SK-N-SH (cell line): ENCODE results near the gene MUC5AC.

ENCODE experiments used
- POLR2AphosphoS5 ChIP-seq: IDR thresholded peaks from 2 replicates; pipeline ENCODE4 v1.6.1; 2012; ENCODE audit warnings: low read depth, low read length
- YY1 ChIP-seq: IDR thresholded peaks from 2 replicates; pipeline ENCODE4 v1.4.0; 2012; ENCODE audit warnings: low read depth, mild to moderate bottlenecking

- TF ChIP-seq POLR2AphosphoS5 (no peak), YY1 (no peak)
Measured at GRCh38 chr11:1200611-1201191, 42.9 kb downstream of the MUC5AC start.
